Type B pancreatic cell (in vitro differentiated cells): ENCODE measurements around the gene CDC42BPB. TPM values are rescaled to one million over a fixed set of nuclear protein-coding genes. Genes with fewer than 3 reads are reported as not detected.

Experiments
- DNase-seq: peaks from one replicate; pipeline ENCODE4 v3.0.0; 2021; ENCODE audit warnings: mixed read lengths; ENCODE audit not compliant: unreplicated experiment; ENCODE audit errors: extremely low spot score
- H3K27ac Mint-ChIP-seq: 2 replicates; pipeline ENCODE4 v1.8.0; 2021; ENCODE audit warnings: mild to moderate bottlenecking, mixed read lengths
- H3K27me3 Mint-ChIP-seq: 2 replicates; pipeline ENCODE4 v1.8.0; 2021; ENCODE audit warnings: mixed read lengths
- H3K36me3 Mint-ChIP-seq: 2 replicates; pipeline ENCODE4 v1.8.0; 2021; ENCODE audit warnings: mixed read lengths
- H3K4me1 Mint-ChIP-seq: one replicate; pipeline ENCODE4 v1.8.0; 2021; ENCODE audit warnings: mixed read lengths; ENCODE audit not compliant: unreplicated experiment
- H3K4me3 Mint-ChIP-seq: 2 replicates; pipeline ENCODE4 v1.8.0; 2021; ENCODE audit warnings: mild to moderate bottlenecking, mixed read lengths
- H3K9me3 Mint-ChIP-seq: 2 replicates; pipeline ENCODE4 v1.8.0; 2021; ENCODE audit warnings: mixed read lengths
- total RNA-seq: library from RNA; stranded (reverse); gene quantifications from 2 replicates; pipeline ENCODE4 v1.2.1, GENCODE V29; 2021; ENCODE audit warnings: low replicate concordance
- TF ChIP-seq, protein P1 (sequence below): fragments of 200-600 bp; sonication (generic); conservative IDR thresholded peaks from 2 replicates; pipeline ENCODE4 v1.5.0; 2021; ENCODE audit warnings: antibody characterized with exemption, mild to moderate bottlenecking

The CDC42BPB gene
- total RNA-seq, 1 donor from 2014 or later: 88.6 TPM

- Mint-ChIP-seq H3K4me1 (peaks cover 7% of the 10 kb centered on the region), H3K27me3 (no peaks in the 10 kb centered on the region), H3K36me3 (no peaks in the 10 kb centered on the region), H3K4me3 (no peak overlapping the region), H3K27ac (no peak overlapping the region), H3K9me3 (no peaks in the 10 kb centered on the region)
- TF ChIP-seq, protein P1, sequence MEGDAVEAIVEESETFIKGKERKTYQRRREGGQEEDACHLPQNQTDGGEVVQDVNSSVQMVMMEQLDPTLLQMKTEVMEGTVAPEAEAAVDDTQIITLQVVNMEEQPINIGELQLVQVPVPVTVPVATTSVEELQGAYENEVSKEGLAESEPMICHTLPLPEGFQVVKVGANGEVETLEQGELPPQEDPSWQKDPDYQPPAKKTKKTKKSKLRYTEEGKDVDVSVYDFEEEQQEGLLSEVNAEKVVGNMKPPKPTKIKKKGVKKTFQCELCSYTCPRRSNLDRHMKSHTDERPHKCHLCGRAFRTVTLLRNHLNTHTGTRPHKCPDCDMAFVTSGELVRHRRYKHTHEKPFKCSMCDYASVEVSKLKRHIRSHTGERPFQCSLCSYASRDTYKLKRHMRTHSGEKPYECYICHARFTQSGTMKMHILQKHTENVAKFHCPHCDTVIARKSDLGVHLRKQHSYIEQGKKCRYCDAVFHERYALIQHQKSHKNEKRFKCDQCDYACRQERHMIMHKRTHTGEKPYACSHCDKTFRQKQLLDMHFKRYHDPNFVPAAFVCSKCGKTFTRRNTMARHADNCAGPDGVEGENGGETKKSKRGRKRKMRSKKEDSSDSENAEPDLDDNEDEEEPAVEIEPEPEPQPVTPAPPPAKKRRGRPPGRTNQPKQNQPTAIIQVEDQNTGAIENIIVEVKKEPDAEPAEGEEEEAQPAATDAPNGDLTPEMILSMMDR: no peak
- DNase-seq: no peak
These were observed 8.5 kb upstream of the CDC42BPB start for GRCh38 chr14:103065861-103066260.

DNA sequence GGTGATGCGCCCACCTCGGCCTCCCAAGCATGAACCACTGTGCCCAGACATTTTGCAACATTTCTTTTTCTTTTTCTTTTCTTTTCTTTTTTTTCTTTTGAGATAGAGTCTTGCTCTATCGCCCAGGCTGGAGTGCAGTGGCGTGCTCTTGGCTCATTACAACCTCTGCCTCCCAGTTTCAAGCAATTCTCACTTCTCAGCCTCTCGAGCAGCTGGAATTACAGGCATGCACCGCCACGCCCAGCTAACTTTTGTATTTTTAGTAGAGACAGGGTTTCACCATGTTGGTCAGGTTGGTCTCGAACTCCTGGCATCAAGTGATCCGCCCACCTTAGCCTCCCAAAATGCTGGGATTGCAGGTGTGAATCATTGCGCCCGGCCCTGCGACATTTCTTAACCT, 7.6 kb upstream of the CDC42BPB start:
- Mint-ChIP-seq H3K36me3 (no peaks in the 10 kb centered on the region), H3K27ac (peak overlapping the region; percentile 89), H3K4me3 (no peak overlapping the region), H3K27me3 (no peaks in the 10 kb centered on the region), H3K4me1 (peaks cover 11% of the 10 kb centered on the region), H3K9me3 (no peaks in the 10 kb centered on the region)
- TF ChIP-seq, protein P1: no peak
- no peak for DNase-seq

- H3K4me3 Mint-ChIP-seq: no peak overlapping the region
- H3K9me3 Mint-ChIP-seq: no peaks in the 10 kb centered on the region
- peaks cover 13% of the 10 kb centered on the region for H3K4me1 Mint-ChIP-seq
- peak overlapping the region; percentile 89 for H3K27ac Mint-ChIP-seq
- TF ChIP-seq, protein P1: no peak
- no peaks in the 10 kb centered on the region for H3K27me3 Mint-ChIP-seq
- no peaks in the 10 kb centered on the region for H3K36me3 Mint-ChIP-seq
- no peak for DNase-seq
These were observed 7.1 kb upstream of the CDC42BPB start for GRCh38 chr14:103064436-103064835.

- no peaks in the 10 kb centered on the region for H3K9me3 Mint-ChIP-seq
- TF ChIP-seq, protein P1: no peak
- peak overlapping the region; percentile 6 for H3K27ac Mint-ChIP-seq
- H3K4me3 Mint-ChIP-seq: no peak overlapping the region
- no peaks in the 10 kb centered on the region for H3K27me3 Mint-ChIP-seq
- no peaks in the 10 kb centered on the region for H3K36me3 Mint-ChIP-seq
- H3K4me1 Mint-ChIP-seq: peaks cover 15% of the 10 kb centered on the region
- no peak for DNase-seq
These were observed 4.2 kb upstream of the CDC42BPB start for GRCh38 chr14:103061482-103061976.

GRCh38 chr14:103059556-103059955, 2.2 kb upstream of the CDC42BPB start:
- H3K4me3 Mint-ChIP-seq: peak overlapping the region; percentile 89
- TF ChIP-seq, protein P1: no peak
- H3K27ac Mint-ChIP-seq: no peak overlapping the region
- no peak for DNase-seq
- no peaks in the 10 kb centered on the region for H3K27me3 Mint-ChIP-seq
- no peaks in the 10 kb centered on the region for H3K9me3 Mint-ChIP-seq
- no peaks in the 10 kb centered on the region for H3K36me3 Mint-ChIP-seq
- peaks cover 32% of the 10 kb centered on the region for H3K4me1 Mint-ChIP-seq
